ENCODE data around the gene OPCML. TPM values are rescaled to one million over a fixed set of nuclear protein-coding genes. Genes with fewer than 3 reads are reported as not detected.

The OPCML gene
- total RNA-seq, 1 donor from 2014 or later, result not detected

DNA sequence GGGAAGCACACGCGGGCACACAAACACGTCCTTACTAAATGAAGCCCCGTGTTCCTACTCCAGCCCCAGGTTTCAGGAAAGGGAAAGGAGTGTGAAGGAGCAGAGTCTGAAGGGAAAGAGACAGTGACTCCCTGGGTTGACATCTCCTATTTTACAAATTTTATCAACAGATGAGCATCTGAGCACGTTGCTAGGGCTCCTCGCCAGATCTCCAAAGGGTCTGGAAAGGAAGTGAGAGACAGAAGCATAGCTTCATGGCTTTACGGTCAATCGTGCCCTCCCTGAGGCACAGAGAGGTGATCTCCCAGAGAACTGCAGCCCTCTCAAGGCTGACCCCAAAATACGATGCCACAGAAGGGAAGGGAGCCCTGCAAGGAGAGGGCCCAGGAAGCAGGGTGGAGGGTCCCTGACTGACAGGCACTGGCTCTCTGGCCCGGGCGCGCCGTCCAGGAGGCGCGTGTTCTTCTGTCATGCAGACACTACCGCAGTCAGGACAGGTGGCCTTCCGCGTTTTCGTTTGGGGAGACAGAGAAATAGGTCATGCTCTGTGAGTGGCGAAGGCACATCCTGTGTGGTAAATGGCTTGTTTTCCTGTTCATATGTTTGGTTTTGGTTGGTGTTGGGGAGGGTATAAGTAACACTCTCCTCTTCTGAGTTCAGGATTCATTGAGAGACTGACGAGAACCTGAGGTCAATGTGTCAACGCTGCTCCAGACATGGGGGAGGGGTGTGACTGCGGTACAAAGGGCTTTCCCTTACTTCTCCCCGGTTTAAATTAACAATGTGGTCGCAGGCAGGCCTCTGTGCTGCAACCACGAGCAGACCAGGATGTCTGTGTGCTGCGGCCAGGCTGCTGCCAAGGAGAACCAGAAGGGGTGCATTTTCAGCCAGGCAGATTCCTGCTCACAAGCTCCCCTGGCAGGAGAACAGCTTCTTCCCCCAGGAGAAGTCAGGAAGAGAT lies 813.3 kb downstream of the OPCML start:
- Histone ChIP-seq H3K4me3 (no peak overlapping the region), H3K4me1 (no peaks in the 10 kb centered on the region), H3K36me3 (no peaks in the 10 kb centered on the region), H3K27me3 (no peaks in the 10 kb centered on the region), H3K9me3 (no peaks in the 10 kb centered on the region), H3K27ac (no peak overlapping the region)
- intact Hi-C loops (cut with DNase I), result no loop called here
- TF ChIP-seq POLR2A (IDR thresholded peaks at IDR 0.05) (no peak), POLR2AphosphoS5 (IDR thresholded peaks at IDR 0.05; ENCODE audit: insufficient read depth in 1 of 2, low read depth in 1 of 2) (no peak)
- TF ChIP-seq, protein P1, sequence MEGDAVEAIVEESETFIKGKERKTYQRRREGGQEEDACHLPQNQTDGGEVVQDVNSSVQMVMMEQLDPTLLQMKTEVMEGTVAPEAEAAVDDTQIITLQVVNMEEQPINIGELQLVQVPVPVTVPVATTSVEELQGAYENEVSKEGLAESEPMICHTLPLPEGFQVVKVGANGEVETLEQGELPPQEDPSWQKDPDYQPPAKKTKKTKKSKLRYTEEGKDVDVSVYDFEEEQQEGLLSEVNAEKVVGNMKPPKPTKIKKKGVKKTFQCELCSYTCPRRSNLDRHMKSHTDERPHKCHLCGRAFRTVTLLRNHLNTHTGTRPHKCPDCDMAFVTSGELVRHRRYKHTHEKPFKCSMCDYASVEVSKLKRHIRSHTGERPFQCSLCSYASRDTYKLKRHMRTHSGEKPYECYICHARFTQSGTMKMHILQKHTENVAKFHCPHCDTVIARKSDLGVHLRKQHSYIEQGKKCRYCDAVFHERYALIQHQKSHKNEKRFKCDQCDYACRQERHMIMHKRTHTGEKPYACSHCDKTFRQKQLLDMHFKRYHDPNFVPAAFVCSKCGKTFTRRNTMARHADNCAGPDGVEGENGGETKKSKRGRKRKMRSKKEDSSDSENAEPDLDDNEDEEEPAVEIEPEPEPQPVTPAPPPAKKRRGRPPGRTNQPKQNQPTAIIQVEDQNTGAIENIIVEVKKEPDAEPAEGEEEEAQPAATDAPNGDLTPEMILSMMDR (IDR thresholded peaks at IDR 0.05), result no peak
- no peak for DNase-seq (ENCODE audit: extremely low spot score in 2 of 2)

DNA sequence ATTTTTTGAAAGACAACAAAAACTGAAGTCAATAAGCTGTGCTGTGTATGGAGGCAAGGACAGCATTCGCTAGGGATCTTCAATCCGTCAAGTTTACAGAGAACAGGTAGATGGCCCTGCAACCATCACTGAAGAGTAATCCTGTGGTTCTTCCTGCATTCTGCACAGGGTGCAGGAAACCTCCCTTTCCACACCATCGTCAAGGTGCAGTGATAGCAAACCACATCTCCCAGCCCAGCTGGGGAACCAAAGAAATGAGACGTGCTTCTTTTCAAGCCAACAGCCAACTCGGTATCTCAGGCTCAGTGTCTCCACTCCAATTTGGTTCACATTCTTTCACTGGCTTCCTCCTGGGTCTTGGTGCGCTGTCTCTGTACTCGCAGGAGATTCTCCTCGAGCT lies 814.5 kb downstream of the OPCML start:
- H3K27ac ChIP-seq, result no peak overlapping the region
- H3K9me3 ChIP-seq, result no peaks in the 10 kb centered on the region
- no peak overlapping the region for H3K4me3 ChIP-seq
- no peak for TF ChIP-seq POLR2A (IDR thresholded peaks at IDR 0.05)
- TF ChIP-seq POLR2AphosphoS5 (IDR thresholded peaks at IDR 0.05; ENCODE audit: insufficient read depth in 1 of 2, low read depth in 1 of 2), result no peak
- TF ChIP-seq, protein P1 (IDR thresholded peaks at IDR 0.05), result no peak
- no peaks in the 10 kb centered on the region for H3K4me1 ChIP-seq
- no peaks in the 10 kb centered on the region for H3K27me3 ChIP-seq
- DNase-seq (ENCODE audit: extremely low spot score in 2 of 2), result no peak
- H3K36me3 ChIP-seq, result no peaks in the 10 kb centered on the region
- intact Hi-C loops (cut with DNase I), result no loop called here

DNA sequence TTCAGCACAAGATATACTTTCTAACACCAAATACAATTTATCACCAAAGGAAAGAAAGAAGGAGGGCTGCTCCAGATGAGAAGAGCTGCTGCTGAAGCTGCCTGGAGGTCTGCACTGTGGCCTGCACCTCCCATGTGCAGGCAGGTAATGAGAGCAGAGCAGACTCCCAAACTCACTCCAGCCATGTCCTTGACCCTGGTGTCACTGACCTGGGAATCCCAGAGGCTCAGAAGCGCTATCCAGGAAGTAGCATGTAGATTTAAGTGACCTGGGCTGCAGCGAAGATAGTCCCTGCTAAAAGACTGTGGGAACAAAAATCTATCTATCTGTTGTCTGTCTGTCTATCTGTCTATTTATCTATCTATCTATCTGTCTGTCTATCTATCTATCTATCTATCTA lies 816.3 kb downstream of the OPCML start:
- H3K4me1 ChIP-seq, result no peaks in the 10 kb centered on the region
- no peak overlapping the region for H3K4me3 ChIP-seq
- no peak for DNase-seq (ENCODE audit: extremely low spot score in 2 of 2)
- no peaks in the 10 kb centered on the region for H3K9me3 ChIP-seq
- no peak overlapping the region for H3K27ac ChIP-seq
- no peaks in the 10 kb centered on the region for H3K36me3 ChIP-seq
- no peaks in the 10 kb centered on the region for H3K27me3 ChIP-seq
- TF ChIP-seq, protein P1 (IDR thresholded peaks at IDR 0.05), result no peak
- TF ChIP-seq POLR2A (IDR thresholded peaks at IDR 0.05) (no peak), POLR2AphosphoS5 (IDR thresholded peaks at IDR 0.05; ENCODE audit: insufficient read depth in 1 of 2, low read depth in 1 of 2) (no peak)
- intact Hi-C loops (cut with DNase I), result no loop called here

DNA sequence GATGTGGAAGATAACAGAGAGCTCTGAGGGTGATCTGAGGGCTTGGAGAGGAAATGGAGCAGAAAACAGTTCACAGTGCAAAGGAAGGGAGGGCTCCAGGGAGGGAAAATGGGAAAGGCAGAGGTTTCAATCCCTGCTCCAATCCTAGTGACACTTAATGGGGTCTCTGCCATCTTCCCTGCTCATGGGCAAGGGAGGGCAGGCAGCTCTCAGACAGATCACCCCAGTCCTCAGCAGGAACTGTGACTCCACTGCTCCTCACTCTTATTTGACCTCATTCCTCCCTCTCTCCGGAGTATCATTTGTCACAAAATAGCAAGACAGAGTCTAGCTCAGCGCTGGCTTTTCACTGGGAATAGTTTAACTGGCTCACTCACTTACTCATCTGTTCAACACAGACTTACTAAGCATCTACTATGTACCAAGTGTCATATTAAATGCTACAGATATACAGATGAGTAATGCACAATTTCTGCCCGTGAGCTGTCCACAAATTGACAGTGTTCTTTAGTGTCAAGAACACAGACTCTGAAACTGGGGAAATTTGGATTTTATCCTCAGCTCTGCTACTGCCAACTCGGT lies 817.4 kb downstream of the OPCML start:
- TF ChIP-seq POLR2AphosphoS5 (IDR thresholded peaks at IDR 0.05; ENCODE audit: insufficient read depth in 1 of 2, low read depth in 1 of 2) (no peak), POLR2A (IDR thresholded peaks at IDR 0.05) (no peak)
- TF ChIP-seq, protein P1 (IDR thresholded peaks at IDR 0.05), result no peak
- no peak for DNase-seq (ENCODE audit: extremely low spot score in 2 of 2)

DNA sequence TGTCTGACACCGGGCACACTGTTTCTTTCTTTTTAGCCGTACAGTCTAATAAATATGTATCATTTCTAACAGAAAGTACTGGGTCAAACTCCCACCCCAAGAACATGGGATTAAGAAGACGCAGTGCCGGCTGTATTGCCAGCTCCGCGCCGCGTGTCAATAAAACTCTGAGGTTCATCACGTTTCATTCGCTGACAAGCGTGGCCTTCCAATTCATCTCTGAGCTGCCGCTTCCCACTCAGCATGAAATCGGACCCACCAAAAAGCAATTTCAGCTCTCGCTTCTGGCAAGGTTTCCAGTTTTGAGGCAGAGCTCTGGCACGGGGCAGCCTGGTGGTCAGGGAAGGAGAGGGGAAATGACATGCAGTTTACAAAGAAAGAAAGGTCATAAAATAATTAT lies 819.8 kb downstream of the OPCML start:
- H3K27ac ChIP-seq, result no peak overlapping the region
- no peaks in the 10 kb centered on the region for H3K36me3 ChIP-seq
- H3K9me3 ChIP-seq, result no peaks in the 10 kb centered on the region
- no peaks in the 10 kb centered on the region for H3K4me1 ChIP-seq
- DNase-seq (ENCODE audit: extremely low spot score in 2 of 2), result no peak
- intact Hi-C loops (cut with DNase I), result no loop called here
- H3K27me3 ChIP-seq, result no peaks in the 10 kb centered on the region
- TF ChIP-seq, protein P1 (IDR thresholded peaks at IDR 0.05), result no peak
- TF ChIP-seq POLR2A (IDR thresholded peaks at IDR 0.05) (no peak), POLR2AphosphoS5 (IDR thresholded peaks at IDR 0.05; ENCODE audit: insufficient read depth in 1 of 2, low read depth in 1 of 2) (no peak)
- no peak overlapping the region for H3K4me3 ChIP-seq

More for the DNA sequence above, 817.4 kb downstream of the OPCML start:
- intact Hi-C loops (cut with DNase I), result no loop called here
- H3K27ac ChIP-seq, result no peak overlapping the region
- H3K9me3 ChIP-seq, result no peaks in the 10 kb centered on the region
- H3K4me1 ChIP-seq, result no peaks in the 10 kb centered on the region
- no peaks in the 10 kb centered on the region for H3K36me3 ChIP-seq
- H3K27me3 ChIP-seq, result no peaks in the 10 kb centered on the region
- no peak overlapping the region for H3K4me3 ChIP-seq

Data from vagina (tissue), 2 donors.